Measurements from ENCODE around the gene LAMP1. TPM values are rescaled to one million over a fixed set of nuclear protein-coding genes. Genes with fewer than 3 reads are reported as not detected.
"Not testable (repeated sequence)": the region's sequence is repeated elsewhere in the genome, so short reads cannot be mapped to it uniquely, and the experiment has no call there.

The LAMP1 gene, protein sequence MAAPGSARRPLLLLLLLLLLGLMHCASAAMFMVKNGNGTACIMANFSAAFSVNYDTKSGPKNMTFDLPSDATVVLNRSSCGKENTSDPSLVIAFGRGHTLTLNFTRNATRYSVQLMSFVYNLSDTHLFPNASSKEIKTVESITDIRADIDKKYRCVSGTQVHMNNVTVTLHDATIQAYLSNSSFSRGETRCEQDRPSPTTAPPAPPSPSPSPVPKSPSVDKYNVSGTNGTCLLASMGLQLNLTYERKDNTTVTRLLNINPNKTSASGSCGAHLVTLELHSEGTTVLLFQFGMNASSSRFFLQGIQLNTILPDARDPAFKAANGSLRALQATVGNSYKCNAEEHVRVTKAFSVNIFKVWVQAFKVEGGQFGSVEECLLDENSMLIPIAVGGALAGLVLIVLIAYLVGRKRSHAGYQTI
- 114 and 155 TPM in 2 replicates for total RNA-seq (2014; rRNA removed; shearing (Covaris generic); ENCODE audit: low replicate concordance)

- in situ Hi-C loops (cut with HindIII; ENCODE audit: low pct_unique_long_range_greater_than_20kb, low sequenced_read_pairs), result no loop called here
Observed at GRCh38 chr13:113296823-113297369, at the start of gene LAMP1. Gene LAMP1, plus strand, starts transcription at chr13:113297239. Its CDS starts 196 bp downstream, at chr13:113297435.

GRCh38 chr13:113252516-113253095 is 44.4 kb upstream of the LAMP1 start:
- DNase-seq (ENCODE audit: low read depth), result no peak
- in situ Hi-C loops (cut with HindIII; ENCODE audit: low pct_unique_long_range_greater_than_20kb, low sequenced_read_pairs), result no loop called here

More at GRCh38 chr13:113296823-113297369, at the start of gene LAMP1:
- peak; percentile 94 for DNase-seq (ENCODE audit: low read depth)

- in situ Hi-C loops (cut with HindIII; ENCODE audit: low pct_unique_long_range_greater_than_20kb, low sequenced_read_pairs); DNase-seq (ENCODE audit: low read depth): not testable (repeated sequence)
Observed at GRCh38 chr13:113257908-113258307, 39.1 kb upstream of the LAMP1 start.

- no peak for DNase-seq (ENCODE audit: low read depth)
- in situ Hi-C loops (cut with HindIII; ENCODE audit: low pct_unique_long_range_greater_than_20kb, low sequenced_read_pairs), result no loop called here
Observed at GRCh38 chr13:113258321-113259054, 38.6 kb upstream of the LAMP1 start.

- in situ Hi-C loops (cut with HindIII; ENCODE audit: low pct_unique_long_range_greater_than_20kb, low sequenced_read_pairs), result no loop called here
Observed at GRCh38 chr13:113260996-113261395, 36.0 kb upstream of the LAMP1 start.

DNA sequence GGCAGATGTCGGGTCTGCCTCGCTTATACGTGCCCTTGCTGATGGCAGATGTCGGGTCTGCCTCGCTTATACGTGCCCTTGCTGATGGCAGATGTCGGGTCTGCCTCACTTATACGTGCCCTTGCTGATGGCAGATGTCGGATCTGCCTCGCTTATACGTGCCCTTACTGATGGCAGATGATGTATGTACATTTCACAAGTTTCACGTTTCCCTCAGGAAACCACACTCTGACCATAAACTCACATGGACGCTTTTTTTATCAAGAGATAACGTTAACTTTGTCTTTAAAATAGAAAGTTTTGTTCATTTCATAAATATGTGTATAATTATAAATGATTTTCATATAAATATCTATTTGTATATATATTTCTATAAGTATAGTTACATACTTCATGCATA is 34.0 kb upstream of the LAMP1 start:
- in situ Hi-C loops (cut with HindIII; ENCODE audit: low pct_unique_long_range_greater_than_20kb, low sequenced_read_pairs); DNase-seq (ENCODE audit: low read depth): not testable (repeated sequence)

More at GRCh38 chr13:113260996-113261395, 36.0 kb upstream of the LAMP1 start:
- DNase-seq (ENCODE audit: low read depth), result no peak

DNA sequence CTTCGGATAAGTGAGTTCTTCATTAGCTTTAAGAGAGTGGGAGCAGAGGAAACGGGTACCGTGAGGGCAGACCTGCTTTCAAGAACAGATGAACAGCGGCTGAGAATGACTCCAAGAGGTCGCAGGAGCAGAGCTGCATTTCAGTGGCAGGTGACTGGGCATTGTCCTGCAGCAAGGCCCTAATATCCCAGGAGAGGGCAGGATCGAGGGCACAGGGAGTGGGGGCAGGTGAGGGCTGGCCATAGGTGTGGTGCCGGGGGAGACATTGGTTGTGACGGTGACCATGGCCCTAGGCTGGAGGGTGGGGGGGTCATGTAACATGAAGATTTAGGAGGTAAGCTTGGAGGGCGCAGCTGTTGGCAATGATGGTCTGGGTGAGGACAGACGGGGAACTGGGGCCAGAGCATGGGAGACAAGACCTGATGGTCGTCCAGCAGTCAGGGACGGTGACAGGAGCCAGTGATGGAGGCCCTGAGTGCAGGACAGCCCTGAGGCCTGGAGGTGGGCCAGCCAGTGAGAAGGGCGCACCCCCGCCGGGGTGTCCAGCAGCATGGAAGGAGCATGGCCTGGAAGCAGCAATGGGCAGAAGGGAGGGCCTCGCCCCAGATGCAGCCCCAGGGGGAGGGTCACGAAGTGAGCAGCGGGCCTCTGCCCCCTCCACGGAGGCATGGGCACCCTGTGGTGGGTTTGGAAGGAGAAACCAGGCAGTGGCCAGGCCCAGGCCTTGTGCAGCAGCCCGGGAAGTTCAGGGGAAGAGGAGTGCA is 29.2 kb upstream of the LAMP1 start:
- no peak for DNase-seq (ENCODE audit: low read depth)
- in situ Hi-C loops (cut with HindIII; ENCODE audit: low pct_unique_long_range_greater_than_20kb, low sequenced_read_pairs), result no loop called here

- DNase-seq (ENCODE audit: low read depth), result no peak
- in situ Hi-C loops (cut with HindIII; ENCODE audit: low pct_unique_long_range_greater_than_20kb, low sequenced_read_pairs), result no loop called here
Observed at GRCh38 chr13:113272031-113272430, 25.0 kb upstream of the LAMP1 start.

- in situ Hi-C loops (cut with HindIII; ENCODE audit: low pct_unique_long_range_greater_than_20kb, low sequenced_read_pairs), result no loop called here
- DNase-seq (ENCODE audit: low read depth), result no peak
Observed at GRCh38 chr13:113272701-113273181, 24.3 kb upstream of the LAMP1 start.

- in situ Hi-C loops (cut with HindIII; ENCODE audit: low pct_unique_long_range_greater_than_20kb, low sequenced_read_pairs), result no loop called here
Observed at GRCh38 chr13:113273321-113273720, 23.7 kb upstream of the LAMP1 start.

DNA sequence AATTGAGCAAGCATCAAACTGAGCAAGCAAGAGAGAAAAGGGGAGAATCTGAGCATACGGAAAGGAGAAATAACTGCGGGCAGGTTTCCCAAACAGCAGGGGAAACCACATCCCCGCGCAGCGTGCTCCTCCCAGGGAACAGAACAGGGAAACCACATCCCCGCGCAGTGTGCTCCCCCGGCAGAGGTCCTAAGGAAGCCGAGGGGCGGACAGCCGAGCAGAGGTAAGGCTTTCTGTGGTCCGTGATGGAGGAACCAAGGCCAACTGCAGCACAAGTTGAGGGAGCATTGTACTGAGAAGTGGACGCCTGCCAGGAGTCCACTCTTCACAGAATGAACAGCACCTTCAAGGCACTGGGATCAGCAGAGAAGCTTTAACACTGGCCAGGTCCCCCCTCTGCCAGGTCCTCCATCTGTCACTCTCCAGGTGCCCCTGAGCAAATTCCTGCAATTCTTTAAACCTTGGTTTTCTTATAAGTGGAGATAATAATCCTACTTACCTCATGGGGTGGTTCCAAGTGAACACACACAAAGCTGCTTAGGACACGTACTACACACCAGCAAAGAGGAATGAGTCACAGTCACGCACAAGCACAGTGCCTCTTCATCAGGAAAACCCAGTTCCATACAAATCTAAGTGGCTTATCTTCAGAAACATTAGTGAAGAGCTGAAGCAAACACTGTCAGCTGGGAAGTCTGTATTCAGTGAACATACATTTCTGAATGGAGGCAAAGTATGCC is 23.0 kb upstream of the LAMP1 start:
- peak; percentile 82 for DNase-seq (ENCODE audit: low read depth)
- in situ Hi-C loops (cut with HindIII; ENCODE audit: low pct_unique_long_range_greater_than_20kb, low sequenced_read_pairs), result no loop called here

More at GRCh38 chr13:113273321-113273720, 23.7 kb upstream of the LAMP1 start:
- DNase-seq (ENCODE audit: low read depth), result no peak

DNA sequence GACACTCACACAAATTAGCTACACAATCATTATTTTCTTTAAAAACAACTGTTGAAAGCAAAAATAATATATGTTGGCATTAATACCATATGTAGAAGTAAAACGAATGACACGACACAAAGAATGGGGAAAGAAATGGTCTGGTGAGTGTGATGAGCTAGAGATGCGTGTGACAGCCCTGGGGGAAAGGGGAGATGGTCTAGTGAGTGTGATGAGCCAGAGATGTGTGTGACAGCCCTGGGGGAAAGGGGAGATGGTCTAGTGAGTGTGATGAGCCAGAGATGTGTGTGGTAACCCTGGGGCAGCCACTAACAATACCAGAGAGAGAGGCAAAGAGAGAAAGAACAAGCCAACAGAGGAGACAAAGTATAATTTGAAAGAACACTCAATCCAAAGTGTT is 22.3 kb upstream of the LAMP1 start:
- in situ Hi-C loops (cut with HindIII; ENCODE audit: low pct_unique_long_range_greater_than_20kb, low sequenced_read_pairs), result no loop called here
- DNase-seq (ENCODE audit: low read depth), result no peak

DNA sequence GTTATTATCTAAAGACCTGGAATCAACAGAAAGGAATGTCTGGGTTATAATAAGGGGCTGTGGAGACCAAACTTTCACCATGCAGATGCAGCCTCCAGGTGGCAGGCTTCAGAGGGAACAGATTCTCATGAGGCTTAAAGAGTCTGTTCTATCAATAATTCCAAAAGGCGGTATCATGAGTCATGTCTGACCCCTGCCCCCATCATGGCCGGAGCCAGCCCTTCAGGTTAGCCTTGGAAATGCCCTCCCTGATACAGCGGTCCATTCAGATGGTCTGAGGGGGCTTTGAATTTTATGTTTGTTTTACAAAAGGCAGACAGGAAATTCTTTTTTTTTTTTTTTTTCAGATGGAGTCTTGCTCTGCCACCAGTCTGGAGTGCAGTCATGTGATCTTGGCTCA is 21.7 kb upstream of the LAMP1 start:
- peak; percentile 71 for DNase-seq (ENCODE audit: low read depth)
- in situ Hi-C loops (cut with HindIII; ENCODE audit: low pct_unique_long_range_greater_than_20kb, low sequenced_read_pairs), result no loop called here

- no peak for DNase-seq (ENCODE audit: low read depth)
- in situ Hi-C loops (cut with HindIII; ENCODE audit: low pct_unique_long_range_greater_than_20kb, low sequenced_read_pairs), result no loop called here
Observed at GRCh38 chr13:113280126-113280525, 16.9 kb upstream of the LAMP1 start.

DNA sequence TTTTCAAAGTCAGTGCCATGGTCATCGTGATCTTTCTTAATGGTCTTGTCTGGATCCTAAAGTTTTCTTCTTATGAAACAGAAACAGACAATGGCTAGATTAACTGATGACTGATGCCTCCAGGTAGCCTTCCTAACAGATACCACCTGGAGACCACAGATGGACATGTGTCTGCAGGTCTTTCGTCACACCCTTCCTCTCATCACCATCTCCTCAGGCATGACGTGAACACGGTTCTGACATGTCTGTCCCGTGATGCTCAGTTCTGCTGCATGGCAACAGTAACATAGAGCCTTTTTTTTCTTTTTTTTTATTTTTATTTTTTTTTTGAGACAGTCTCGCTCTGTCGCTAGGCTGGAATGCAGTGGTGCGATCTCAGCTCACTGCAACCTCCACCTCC is 13.1 kb upstream of the LAMP1 start:
- no peak for DNase-seq (ENCODE audit: low read depth)
- in situ Hi-C loops (cut with HindIII; ENCODE audit: low pct_unique_long_range_greater_than_20kb, low sequenced_read_pairs), result no loop called here

- in situ Hi-C loops (cut with HindIII; ENCODE audit: low pct_unique_long_range_greater_than_20kb, low sequenced_read_pairs), result no loop called here
- DNase-seq (ENCODE audit: low read depth), result no peak
Observed at GRCh38 chr13:113288880-113289279, 8.2 kb upstream of the LAMP1 start.

DNA sequence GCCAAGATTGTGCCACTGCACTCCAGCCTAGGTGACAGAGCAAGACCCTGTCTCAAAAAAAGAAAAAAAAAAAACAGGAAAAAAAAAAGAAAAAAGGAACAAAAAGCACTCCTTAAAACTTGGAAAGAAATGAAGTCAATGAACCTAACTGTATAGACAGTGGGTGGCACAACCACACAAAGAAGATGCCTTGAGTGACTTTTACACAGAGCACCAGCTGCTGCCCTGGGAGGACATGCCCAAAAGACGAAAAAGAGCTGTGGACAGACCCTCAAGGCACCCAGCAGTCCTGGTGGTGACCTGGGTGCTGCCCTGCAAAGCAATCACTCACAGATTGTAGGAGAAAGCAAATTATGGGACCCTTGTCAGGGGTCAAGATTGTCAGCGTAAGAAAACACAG is 5.9 kb upstream of the LAMP1 start:
- DNase-seq (ENCODE audit: low read depth), result no peak
- in situ Hi-C loops (cut with HindIII; ENCODE audit: low pct_unique_long_range_greater_than_20kb, low sequenced_read_pairs), result no loop called here
